ENCODE results near the gene PLA2R1.
A peak's percentile ranks its signal among the peaks of the same experiment; 100 is the strongest.

Gene PLA2R1

GRCh38 chr2:160062292-160063005 is at the start of gene PLA2R1:
TSS of gene PLA2R1 (minus strand) at chr2:160062615. CDS start at chr2:160062403, 212 bp downstream.
- DNase-seq = no peak
- in situ Hi-C loops (cut with MboI; ENCODE audit: low pct_unique_long_range_greater_than_20kb, low sequenced_read_pairs) = no loop called here

GRCh38 chr2:160110674-160111239 is 48.3 kb upstream of the PLA2R1 start:
- no peak for DNase-seq
- in situ Hi-C loops (cut with MboI; ENCODE audit: low pct_unique_long_range_greater_than_20kb, low sequenced_read_pairs) = no loop called here

- DNase-seq = peak; percentile 65
- in situ Hi-C loops (cut with MboI; ENCODE audit: low pct_unique_long_range_greater_than_20kb, low sequenced_read_pairs) = no loop called here
These were observed 47.7 kb upstream of the PLA2R1 start for GRCh38 chr2:160109939-160110673.

GRCh38 chr2:160109243-160109642 is 46.8 kb upstream of the PLA2R1 start:
- no peak for DNase-seq
- in situ Hi-C loops (cut with MboI; ENCODE audit: low pct_unique_long_range_greater_than_20kb, low sequenced_read_pairs) = no loop called here

GRCh38 chr2:160108646-160109045 is 46.2 kb upstream of the PLA2R1 start:
- in situ Hi-C loops (cut with MboI; ENCODE audit: low pct_unique_long_range_greater_than_20kb, low sequenced_read_pairs) = no loop called here
- DNase-seq = no peak

- no peak for DNase-seq
- in situ Hi-C loops (cut with MboI; ENCODE audit: low pct_unique_long_range_greater_than_20kb, low sequenced_read_pairs) = no loop called here
These were observed 43.0 kb upstream of the PLA2R1 start for GRCh38 chr2:160105366-160105765.

GRCh38 chr2:160104115-160104514 is 41.7 kb upstream of the PLA2R1 start:
- in situ Hi-C loops (cut with MboI; ENCODE audit: low pct_unique_long_range_greater_than_20kb, low sequenced_read_pairs) = no loop called here
- DNase-seq = no peak

- DNase-seq = no peak
- in situ Hi-C loops (cut with MboI; ENCODE audit: low pct_unique_long_range_greater_than_20kb, low sequenced_read_pairs) = no loop called here
These were observed 34.9 kb upstream of the PLA2R1 start for GRCh38 chr2:160097326-160097725.

- DNase-seq = no peak
- in situ Hi-C loops (cut with MboI; ENCODE audit: low pct_unique_long_range_greater_than_20kb, low sequenced_read_pairs) = no loop called here
These were observed 34.0 kb upstream of the PLA2R1 start for GRCh38 chr2:160096409-160096808.

- no peak for DNase-seq
- in situ Hi-C loops (cut with MboI; ENCODE audit: low pct_unique_long_range_greater_than_20kb, low sequenced_read_pairs) = no loop called here
These were observed 30.0 kb upstream of the PLA2R1 start for GRCh38 chr2:160092445-160092844.

- in situ Hi-C loops (cut with MboI; ENCODE audit: low pct_unique_long_range_greater_than_20kb, low sequenced_read_pairs) = no loop called here
- no peak for DNase-seq
These were observed 29.0 kb upstream of the PLA2R1 start for GRCh38 chr2:160091381-160091780.

- in situ Hi-C loops (cut with MboI; ENCODE audit: low pct_unique_long_range_greater_than_20kb, low sequenced_read_pairs) = no loop called here
- DNase-seq = peak; percentile 71
These were observed 25.7 kb upstream of the PLA2R1 start for GRCh38 chr2:160087854-160088745.

- in situ Hi-C loops (cut with MboI; ENCODE audit: low pct_unique_long_range_greater_than_20kb, low sequenced_read_pairs) = no loop called here
- peak; percentile 6 for DNase-seq
These were observed 23.2 kb upstream of the PLA2R1 start for GRCh38 chr2:160085662-160086061.

- DNase-seq = no peak
- in situ Hi-C loops (cut with MboI; ENCODE audit: low pct_unique_long_range_greater_than_20kb, low sequenced_read_pairs) = no loop called here
These were observed 15.7 kb upstream of the PLA2R1 start for GRCh38 chr2:160077912-160078810.

- in situ Hi-C loops (cut with MboI; ENCODE audit: low pct_unique_long_range_greater_than_20kb, low sequenced_read_pairs) = no loop called here
- peak; percentile 34 for DNase-seq
These were observed 14.5 kb upstream of the PLA2R1 start for GRCh38 chr2:160076914-160077313.

GRCh38 chr2:160076241-160076640 is 13.8 kb upstream of the PLA2R1 start:
- no peak for DNase-seq
- in situ Hi-C loops (cut with MboI; ENCODE audit: low pct_unique_long_range_greater_than_20kb, low sequenced_read_pairs) = no loop called here

GRCh38 chr2:160075171-160075570 is 12.8 kb upstream of the PLA2R1 start:
- DNase-seq = no peak
- in situ Hi-C loops (cut with MboI; ENCODE audit: low pct_unique_long_range_greater_than_20kb, low sequenced_read_pairs) = no loop called here

GRCh38 chr2:160073284-160073888 is 11.0 kb upstream of the PLA2R1 start:
- in situ Hi-C loops (cut with MboI; ENCODE audit: low pct_unique_long_range_greater_than_20kb, low sequenced_read_pairs) = no loop called here
- no peak for DNase-seq

All from KBM-7 (cell line).